Ovary (tissue), 3 donors: Measurements from ENCODE around the gene NFATC2IP.

Source experiments
- CTCF ChIP-seq, 3 donors: fragments of 450-650 bp in 2 of 3; fragments of 200-600 bp in 1 of 3; IDR thresholded peaks; one replicate each; pipeline versions ENCODE4 v1.5.1 to v1.8.0; 2016 to 2022; ENCODE audit warnings: antibody characterized with exemption in 3 of 3, mild to moderate bottlenecking in 1 of 3
- EP300 ChIP-seq: sonication (generic); formaldehyde crosslinking; IDR thresholded peaks from one replicate; pipeline ENCODE4 v1.6.1; 2017; ENCODE audit warnings: antibody characterized with exemption
- POLR2A ChIP-seq: fragments of 450-650 bp; IDR thresholded peaks from one replicate; pipeline ENCODE4 v1.6.1; 2017; ENCODE audit warnings: antibody characterized with exemption, mild to moderate bottlenecking, moderate library complexity
- donor health status: DM: no; HTN: no; CAD: no.

GRCh38 chr16:28925386-28926228, 25.1 kb upstream of the NFATC2IP start:
- TF ChIP-seq CTCF (IDR thresholded peaks at IDR 0.05), result no peak
- TF ChIP-seq POLR2A, result no peak
- TF ChIP-seq EP300, result no peak
